Activated gamma-delta T cell (primary cell): ENCODE measurements around the gene SLC37A3.
"Not testable (repeated sequence)": the region's sequence is repeated elsewhere in the genome, so short reads cannot be mapped to it uniquely, and the experiment has no call there.

Experiments used
- DNase-seq: peaks from one replicate; lab custom pipeline; 2025; lab: John Stamatoyannopoulos, UW
- total RNA-seq, 2 donors: gene quantifications; one replicate each; lab custom pipeline; 2026; lab: John Stamatoyannopoulos, UW

Gene SLC37A3, protein sequence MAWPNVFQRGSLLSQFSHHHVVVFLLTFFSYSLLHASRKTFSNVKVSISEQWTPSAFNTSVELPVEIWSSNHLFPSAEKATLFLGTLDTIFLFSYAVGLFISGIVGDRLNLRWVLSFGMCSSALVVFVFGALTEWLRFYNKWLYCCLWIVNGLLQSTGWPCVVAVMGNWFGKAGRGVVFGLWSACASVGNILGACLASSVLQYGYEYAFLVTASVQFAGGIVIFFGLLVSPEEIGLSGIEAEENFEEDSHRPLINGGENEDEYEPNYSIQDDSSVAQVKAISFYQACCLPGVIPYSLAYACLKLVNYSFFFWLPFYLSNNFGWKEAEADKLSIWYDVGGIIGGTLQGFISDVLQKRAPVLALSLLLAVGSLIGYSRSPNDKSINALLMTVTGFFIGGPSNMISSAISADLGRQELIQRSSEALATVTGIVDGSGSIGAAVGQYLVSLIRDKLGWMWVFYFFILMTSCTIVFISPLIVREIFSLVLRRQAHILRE
- total RNA-seq = 48.6 to 64.6 reads per million in 2 donors

DNA sequence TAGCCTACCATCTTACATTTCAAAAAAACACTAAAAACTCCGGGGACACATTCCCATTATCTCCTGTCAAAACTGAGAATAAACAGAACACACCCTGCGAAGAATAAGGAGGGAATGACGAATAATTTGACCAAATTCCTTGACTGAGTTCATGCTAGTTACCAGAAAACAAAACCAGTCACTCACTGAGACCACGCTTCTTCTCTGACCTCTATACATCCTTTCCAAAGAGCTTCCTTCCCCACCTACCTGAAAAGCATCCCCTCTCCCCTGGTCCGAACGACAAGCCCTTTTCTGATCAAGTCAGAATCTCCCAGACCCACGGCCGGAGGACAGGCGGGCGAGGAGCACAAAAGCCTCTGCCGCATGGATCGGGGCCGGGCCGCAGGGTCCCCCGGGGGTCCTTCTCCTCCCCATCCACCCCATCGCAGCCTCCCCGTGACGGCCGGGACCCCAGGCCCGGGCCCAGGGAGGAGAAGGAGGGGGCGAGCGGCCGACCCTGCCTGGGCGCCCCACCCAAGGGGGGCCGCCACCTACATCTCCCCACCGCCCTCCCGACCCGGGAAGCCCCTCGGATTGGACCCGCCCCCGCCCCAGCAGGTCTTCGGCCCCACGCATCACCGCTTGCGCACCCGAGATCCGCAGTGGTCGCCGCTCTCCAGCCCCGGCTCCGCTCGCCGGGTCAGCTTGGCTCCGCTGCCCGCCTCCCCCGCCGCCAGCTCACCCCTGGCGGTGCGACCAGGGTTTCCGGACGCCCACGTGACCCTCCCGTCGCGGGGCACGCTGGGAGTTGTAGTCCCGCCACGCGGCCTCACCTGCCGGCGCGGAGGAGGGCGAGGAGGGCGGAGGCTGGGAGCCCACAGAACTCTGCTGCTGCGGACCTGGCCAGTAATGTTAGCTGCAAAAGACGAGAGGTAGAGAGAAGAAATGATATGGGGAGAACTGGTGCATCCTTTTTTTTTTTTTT is at the start of gene SLC37A3:
TSS of gene SLC37A3 (minus strand) at position 747 of the 967 bp plus-strand sequence. CDS start 16,004 bp downstream, outside the sequence.
- DNase-seq = peak; percentile 77

DNA sequence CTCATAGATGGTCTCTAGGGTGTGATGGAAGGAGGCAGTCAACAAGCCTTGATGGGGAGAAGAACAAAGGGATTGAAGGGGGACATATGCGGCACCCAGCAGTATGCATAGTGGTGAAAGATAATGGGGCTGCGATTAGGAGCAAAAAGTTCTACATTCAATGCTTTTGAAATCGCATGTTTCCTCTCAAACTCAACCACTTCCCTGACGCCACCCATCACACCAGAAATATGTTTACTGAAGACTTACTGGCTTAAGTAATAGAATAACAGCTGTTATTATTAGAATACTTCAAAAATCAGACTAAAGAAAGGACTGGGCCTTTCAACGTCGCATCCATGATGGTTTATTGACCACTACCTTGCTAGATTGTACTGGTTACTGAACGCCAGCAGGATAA is 49.5 kb upstream of the SLC37A3 start:
- DNase-seq = no peak

DNA sequence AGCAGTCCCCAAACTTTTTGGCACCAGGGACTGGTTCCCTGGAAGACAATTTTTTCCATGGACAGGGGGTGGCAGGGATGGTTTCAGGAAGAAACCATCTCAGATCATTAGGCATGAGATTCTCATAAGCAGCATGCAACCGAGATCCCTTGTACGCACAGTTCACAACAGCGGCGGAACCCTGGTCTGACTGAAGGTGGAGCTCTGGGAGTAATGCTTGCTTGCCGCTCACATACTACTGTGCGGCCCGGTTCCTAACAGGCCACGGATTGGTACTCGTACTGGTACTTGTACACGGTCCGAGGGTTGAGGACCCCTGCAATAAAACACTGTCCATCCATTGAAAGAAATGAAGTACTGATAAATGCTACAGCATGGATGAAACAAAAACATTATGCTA is 48.1 kb upstream of the SLC37A3 start:
- DNase-seq = no peak

DNA sequence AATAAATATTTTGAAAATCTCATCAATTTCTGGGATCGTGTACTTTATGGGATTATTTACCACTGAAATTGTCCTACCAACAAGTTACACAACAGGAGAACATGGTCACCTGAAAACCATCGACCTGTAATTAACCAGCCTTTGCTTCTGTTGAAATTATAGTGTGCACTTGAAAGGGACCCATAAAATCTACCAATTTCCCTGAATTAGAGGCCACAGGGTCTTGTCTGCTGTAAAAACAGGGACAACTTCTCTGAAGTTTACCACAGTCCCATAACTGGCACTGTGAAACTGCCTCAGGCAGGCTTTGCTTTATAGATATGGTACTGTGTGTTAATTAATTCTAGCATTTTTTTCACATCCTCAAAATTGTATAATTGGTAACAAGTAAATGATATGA is 43.2 kb upstream of the SLC37A3 start:
- no peak for DNase-seq

DNA sequence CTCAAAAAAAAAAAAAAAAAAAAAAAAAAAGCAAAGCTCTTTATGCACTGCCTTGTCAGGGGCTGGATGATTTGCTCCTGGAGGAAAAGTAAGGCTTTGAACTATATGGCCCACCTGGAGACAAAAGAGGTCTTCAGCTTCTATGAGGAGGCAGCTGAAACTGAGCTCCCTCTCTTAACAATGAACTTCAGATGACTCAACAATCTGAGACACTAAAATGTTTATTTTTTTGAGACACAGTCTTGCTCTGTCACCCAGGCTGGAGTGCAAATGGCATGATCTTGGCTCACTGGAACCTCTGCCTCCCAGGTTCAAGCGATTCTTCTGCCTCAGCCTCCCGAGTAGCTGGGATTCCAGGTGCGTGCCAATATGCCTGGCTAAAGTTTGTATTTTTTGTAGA is 42.3 kb upstream of the SLC37A3 start:
- no peak for DNase-seq

DNA sequence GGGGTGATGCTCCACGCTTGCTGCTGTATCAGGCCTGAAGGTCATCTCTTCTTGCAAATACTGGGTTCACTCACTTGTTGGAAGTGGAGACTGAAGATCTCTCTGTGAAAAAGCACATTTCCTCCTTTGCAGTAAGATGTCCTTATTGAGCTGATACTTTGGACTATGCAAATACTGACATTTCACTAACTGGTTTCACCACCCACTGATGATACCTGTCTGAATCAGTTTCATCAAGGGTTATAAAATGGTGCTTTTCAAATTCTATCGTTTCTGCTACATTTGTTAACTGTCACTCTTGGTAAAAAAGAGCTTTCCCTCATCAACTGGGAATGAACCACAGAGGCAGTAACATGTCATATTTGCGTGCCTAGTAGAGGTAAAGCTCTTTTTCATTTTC is 41.0 kb upstream of the SLC37A3 start:
- no peak for DNase-seq

DNA sequence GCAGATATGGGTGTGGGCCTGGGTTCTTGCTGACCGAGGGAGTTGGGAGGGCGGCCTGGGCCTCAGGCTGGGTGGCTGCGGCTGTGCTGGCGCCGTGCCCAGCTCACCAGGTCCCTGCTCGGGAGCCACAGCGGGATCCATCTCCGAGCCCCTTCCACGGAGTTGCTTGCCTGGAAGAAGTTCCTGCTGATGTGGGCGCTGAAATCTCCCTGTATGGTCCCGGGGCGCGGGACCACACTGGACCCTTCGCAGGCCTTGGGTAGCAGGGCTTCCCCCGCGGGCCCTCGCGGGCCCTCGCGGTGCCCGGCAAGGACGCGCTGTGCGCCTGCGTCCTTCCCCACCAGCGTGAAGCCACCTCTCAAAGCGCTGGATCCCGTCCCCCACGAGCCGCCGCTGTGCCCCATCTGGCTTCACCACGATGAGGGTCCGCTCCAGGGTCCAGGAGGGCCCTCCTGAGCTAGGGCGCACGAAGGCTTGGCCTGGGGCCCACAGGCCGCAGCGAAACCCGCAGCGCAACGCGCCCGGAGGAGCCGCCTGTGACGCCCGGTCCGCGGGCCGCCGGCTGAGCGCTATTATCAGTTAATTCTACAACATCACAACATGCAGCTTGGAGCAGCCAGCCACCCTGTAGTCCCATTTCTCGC is 37.0 kb upstream of the SLC37A3 start:
- no peak for DNase-seq

DNA sequence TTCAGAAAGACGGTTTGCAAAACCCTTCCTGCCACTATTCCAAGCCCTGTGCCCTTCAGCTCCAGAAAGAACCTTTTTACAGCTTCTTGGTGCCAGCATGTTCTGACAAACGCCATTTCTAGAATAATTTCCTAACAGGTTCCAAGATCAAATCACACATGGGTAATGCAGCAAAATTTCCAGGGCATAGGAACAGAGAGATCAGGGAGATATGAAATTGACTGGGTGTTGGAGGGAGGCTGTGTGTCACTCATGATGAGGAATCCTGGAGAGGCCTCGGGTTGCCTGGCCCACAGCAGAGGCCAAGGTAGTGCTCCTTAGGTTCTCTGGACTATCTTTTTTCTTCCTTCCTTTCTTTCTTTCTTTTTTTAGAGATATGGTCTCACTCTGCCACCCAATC is 35.1 kb upstream of the SLC37A3 start:
- DNase-seq = no peak

DNA sequence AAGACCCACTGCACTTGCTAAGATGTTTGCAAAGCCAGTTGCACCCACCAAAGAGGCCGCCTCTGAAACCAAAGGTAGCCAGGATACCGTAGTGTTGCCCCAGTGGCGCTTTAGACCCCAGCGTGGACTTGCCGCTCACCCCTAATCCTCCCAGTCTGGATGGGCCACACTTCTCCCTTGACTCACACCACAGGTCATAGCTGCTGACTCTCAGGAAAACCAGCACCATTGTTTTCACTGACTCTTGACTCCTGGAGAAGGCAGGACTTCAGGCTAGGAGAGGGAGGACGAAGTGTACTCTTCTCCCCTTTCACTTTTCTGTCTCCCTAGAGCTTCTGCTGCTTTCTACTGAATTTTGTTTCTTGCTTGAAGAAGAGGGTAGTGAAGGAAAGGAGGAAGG is 27.8 kb upstream of the SLC37A3 start:
- DNase-seq = no peak

DNA sequence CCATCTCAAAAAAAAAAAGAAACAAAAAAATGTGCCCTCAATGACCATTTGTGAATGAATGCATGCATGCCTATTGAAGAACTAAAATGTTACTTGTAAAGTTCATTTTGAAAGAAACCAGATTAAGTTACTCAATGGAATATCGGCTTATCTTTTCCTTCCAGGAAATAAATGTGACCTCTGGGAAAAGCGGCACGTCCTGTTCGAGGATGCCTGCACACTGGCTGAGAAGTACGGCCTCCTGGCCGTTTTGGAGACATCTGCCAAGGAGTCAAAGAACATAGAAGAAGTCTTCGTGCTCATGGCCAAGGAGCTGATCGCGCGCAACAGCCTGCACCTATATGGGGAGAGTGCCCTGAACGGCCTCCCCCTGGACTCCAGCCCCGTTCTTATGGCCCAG is 27.4 kb upstream of the SLC37A3 start:
- DNase-seq = no peak

DNA sequence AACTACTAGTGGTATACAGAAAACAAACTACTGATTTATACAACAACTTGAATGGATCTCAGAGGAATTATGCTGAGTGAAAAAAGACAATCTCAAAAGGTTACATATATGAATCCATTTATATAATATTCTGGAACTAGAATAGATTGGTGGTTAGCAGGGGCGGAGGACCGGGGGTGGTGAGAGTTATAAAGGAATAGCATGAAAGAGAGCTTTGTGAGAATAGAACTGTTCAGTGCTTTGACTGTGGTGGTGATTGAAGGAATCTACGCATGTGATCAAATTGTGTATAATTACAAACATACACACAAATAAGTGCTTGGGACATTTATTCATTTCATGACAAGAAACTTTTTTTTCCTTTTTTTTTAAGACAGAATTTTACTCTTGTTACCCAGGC is 25.2 kb upstream of the SLC37A3 start:
- no peak for DNase-seq

DNA sequence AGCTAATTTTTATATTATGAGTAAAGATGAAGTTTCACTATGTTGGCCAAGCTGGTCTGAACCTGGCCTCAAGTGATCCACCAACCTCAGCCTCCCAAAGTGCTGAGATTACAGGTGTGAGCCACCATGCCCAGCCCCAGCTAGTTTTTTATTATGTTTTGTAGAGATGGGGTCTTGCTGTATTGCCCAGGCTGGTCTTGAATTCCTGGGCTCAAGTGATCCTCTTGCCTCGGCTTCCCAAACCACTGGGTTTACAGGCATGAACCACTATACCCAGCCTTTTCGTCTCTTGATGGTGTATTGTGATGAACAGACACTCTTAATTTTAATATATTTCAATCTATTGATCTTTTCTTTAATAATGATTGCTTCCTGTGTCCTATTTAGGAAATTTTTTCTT is 23.2 kb upstream of the SLC37A3 start:
- DNase-seq = no peak

DNA sequence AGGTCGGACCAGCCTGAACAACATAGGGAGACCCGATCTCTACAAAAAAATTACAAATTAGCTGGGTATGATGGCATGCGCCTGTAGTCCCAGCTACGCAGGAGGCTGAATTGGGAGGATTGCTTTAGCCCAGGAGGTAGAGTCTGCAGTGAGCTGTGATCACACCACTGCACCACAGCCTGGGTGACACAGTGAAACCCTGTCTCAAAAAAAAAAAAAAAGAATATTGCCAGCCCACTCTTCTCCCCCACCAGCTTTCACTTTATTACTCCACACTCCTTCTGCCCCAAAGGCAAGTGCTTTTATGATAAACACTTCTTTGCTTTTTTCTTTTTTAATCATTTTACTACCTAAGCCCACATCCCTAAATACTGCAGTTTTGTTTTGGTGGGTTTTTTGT is 20.3 kb upstream of the SLC37A3 start:
- DNase-seq = no peak

DNA sequence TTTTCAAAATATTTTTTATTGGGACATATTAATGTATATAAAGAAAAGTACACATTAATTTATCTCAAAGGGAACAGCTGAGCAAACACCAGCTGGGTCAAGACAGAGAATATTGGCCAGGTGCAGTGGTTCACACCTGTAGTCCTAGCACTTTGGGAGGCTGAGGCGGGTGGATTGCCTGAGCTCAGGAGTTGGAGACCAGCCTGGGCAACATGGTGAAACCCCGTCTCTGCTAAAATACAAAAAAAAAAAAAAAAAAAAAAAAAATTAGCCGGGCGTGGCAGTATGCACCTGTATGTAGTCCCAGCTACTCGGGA is 19.8 kb upstream of the SLC37A3 start:
- not testable (repeated sequence) for DNase-seq

DNA sequence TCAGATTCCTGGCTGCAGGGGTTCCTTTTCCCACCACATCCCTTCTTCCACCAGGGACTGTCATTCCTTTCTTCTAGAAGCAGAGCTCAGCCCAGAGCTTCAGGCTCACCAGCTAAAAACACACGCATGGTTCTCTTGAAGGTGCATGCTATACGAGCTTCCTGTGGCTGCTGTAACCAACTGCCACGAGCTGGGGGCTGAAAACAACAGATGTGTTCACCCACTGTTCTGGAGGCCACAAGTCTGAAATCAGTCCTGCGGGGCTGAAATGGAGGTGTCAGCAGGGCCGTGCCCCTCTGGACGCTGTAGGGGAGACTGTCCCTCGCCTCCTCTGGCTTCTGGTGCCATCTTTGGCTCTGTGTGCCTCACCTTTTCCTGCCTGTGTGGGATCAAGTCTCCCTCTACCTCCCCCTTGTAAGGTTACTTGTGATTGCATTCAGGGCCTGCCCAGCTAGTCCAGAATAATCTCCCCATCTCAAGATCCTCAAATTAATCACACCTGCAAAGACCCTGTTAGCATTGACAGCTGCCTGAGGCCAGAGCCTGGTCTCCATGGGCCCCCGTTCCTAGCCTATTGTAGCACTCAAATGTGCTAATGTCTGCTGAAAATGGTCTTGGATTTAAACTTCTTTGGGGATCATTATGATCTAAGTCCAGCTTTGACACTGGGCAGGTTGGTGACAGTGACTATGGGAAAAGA is 19.3 kb upstream of the SLC37A3 start:
- DNase-seq = no peak

DNA sequence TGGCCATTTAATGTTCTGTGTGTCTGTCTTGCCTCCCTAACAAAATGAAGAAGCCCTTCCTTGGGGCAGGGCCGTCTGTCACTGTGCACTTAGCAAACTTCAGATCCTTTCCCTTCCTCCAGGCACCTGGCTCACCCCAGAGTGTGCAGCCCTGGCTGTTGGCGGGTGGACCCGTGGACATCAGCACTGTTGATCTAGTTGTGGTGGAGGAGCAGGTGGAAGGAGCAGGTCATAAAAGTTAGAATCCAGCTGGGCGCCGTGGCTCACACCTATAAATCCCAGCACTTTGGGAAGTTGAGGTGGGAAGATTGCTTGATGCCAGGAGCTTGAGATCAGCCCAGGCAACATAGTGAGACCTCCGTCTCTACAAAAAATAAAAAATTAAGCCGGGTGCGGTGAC is 18.2 kb upstream of the SLC37A3 start:
- no peak for DNase-seq

DNA sequence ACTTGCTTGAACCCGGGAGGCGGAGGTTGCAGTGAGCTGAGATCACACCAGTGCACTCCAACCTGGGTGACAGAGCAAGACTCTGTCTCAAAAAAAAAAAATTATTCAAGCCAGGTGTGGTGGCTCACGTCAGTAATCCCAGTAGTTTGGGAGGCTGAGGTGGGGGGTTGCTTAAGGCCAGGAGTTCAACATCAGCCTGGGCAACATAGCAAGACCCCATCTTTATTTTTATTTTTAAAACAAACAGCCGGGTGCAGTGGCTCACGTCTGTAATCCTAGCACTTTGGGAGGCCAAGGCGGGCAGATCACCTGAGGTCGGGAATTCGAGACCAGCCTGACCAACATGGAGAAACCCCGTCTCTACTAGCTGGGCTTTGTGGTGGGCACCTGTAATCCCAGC is 17.5 kb upstream of the SLC37A3 start:
- DNase-seq = not testable (repeated sequence)

DNA sequence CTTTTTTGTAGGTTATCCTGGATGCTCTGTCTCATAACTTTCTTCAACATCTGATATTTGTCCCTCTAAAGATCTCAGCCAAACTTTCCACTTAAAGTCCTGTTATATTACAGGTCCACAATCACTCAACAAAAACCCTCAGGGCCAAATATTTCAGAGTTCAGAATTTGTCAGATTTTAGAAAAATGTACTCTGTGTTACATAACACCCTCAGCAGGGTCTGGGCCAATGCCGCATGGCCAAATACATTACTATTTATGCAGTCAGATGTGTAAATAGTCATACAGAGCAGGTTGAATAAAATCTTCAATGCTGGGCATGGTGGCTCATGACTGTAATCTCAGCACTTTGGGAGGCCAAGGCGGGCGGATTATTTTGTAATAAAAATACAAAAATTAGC is 17.0 kb upstream of the SLC37A3 start:
- no peak for DNase-seq

DNA sequence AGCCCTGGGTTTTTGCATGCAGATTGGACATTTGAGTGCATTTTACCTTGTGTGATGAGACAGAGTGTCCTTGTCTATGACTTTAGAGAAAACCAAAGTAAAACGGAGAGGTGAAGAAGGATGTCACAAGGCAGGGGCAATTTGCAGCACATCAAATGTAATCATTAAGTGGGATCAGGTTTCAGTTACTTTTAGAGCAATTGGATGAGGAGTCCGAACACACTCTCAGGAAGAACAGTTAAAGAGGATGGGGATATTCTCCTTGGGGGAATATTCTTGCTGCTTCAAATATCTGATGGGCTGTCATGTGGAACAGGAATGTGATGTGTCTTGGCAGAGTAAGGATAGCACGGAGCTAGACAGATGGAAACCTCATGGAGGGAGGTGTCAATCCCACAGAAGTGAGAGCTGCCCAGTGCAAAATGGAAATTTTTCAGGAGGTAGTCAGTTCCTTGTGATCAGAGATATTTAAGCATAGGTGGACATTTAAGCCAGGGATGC is 6.3 kb upstream of the SLC37A3 start:
- no peak for DNase-seq

DNA sequence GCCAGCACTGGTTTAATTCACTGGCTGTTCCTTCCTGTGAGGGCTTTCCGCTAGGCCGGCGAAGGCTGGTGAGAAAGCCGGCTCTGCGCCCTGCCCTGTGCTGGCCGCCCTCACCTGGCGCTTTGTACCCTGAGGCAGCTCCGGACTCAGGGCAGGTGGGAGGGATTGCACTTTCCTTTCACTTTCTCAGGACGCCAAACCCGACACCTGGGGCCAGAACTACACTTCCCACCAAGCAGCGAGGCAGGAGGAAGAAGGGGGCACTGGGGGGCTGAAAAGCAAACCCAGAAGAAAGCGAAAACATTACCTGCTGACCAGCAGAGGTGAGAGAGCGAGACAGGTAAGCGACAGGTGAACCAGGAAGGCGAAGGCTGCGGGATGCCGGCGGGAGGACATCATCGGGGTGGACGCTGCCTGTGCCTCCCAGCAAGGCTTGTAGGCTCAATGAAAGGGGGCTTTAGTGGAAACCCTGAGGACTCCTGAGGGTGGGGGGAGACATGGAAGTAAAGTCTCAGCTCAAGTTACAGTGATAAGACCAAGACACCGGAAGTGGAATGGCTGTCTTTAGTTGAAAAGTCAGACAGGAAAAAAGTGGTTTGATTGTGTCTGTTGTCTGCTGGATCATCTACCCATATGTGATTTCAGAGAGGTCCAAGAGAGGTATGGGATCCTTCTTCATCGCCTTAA is 5.7 kb upstream of the SLC37A3 start, which contains the start of gene RAB19:
TSS of gene RAB19 (plus strand) at position 181 of the 687 bp plus-strand sequence. CDS start 3,589 bp downstream, outside the sequence.
- DNase-seq = no peak
